Measurements from ENCODE around the gene OLFML1.

The OLFML1 gene

GRCh38 chr11:7485186-7486097, at the start of gene OLFML1:
Gene OLFML1, plus strand, starts transcription at chr11:7485506. Its CDS starts 370 bp downstream, at chr11:7485876.
- no peak for DNase-seq (ENCODE audit: low spot score)
- H3K27ac ChIP-seq, result peak within 1 kb of the TSS; percentile 52 to 74
- H3K4me3 ChIP-seq, result peak within 1 kb of the TSS; percentile 68
- no peak for TF ChIP-seq CTCF (IDR thresholded peaks at IDR 0.05)

- Histone ChIP-seq H3K4me3 (no peak overlapping the region), H3K27ac (no peak overlapping the region)
- DNase-seq (ENCODE audit: low spot score), result no peak
- TF ChIP-seq CTCF (IDR thresholded peaks at IDR 0.05), result no peak
These were observed 49.2 kb upstream of the OLFML1 start for GRCh38 chr11:7436146-7436545.

DNA sequence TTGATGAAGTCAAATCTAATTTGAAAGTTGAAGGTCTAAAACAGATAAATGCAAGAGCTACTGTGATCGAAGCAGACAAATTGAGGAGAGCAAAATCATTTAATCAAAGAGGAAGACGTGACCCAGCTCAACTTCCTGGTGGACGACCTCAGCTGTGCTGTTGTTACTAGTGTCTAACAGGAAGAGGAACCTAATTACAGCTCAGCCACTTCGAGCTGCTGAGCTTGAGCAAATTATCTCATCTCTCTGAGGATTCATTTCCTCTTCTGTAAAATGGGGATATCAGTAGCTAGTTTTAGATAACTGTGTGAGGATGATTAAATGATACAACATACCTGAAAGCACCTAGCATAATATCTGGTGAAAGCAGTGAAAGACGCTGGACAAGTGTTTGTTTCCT, 48.6 kb upstream of the OLFML1 start:
- DNase-seq (ENCODE audit: low spot score), result no peak
- Histone ChIP-seq H3K4me3 (no peak overlapping the region), H3K27ac (no peak overlapping the region)
- TF ChIP-seq CTCF (IDR thresholded peaks at IDR 0.05), result no peak

GRCh38 chr11:7437696-7438095, 47.6 kb upstream of the OLFML1 start:
- Histone ChIP-seq H3K27ac (no peak overlapping the region), H3K4me3 (no peak overlapping the region)
- no peak for DNase-seq (ENCODE audit: low spot score)
- no peak for TF ChIP-seq CTCF (IDR thresholded peaks at IDR 0.05)

- TF ChIP-seq CTCF (IDR thresholded peaks at IDR 0.05), result no peak
- Histone ChIP-seq H3K27ac (no peak overlapping the region), H3K4me3 (no peak overlapping the region)
- DNase-seq (ENCODE audit: low spot score), result no peak
These were observed 45.5 kb upstream of the OLFML1 start for GRCh38 chr11:7439746-7440320.

- Histone ChIP-seq H3K27ac (no peak overlapping the region), H3K4me3 (no peak overlapping the region)
- DNase-seq (ENCODE audit: low spot score), result no peak
- TF ChIP-seq CTCF (IDR thresholded peaks at IDR 0.05), result peak; percentile 77
These were observed 42.6 kb upstream of the OLFML1 start for GRCh38 chr11:7442588-7443215.
